Prostate gland (tissue), 2 donors: ENCODE measurements around the gene PTPRD.

Experiments used
- POLR2A ChIP-seq: fragments of 450-650 bp; IDR thresholded peaks from one replicate; pipeline ENCODE4 v1.6.1; 2016; ENCODE audit warnings: antibody characterized with exemption, mild to moderate bottlenecking
- TF ChIP-seq, protein P1 (sequence below), 4 experiments: fragments of 200-600 bp in 2 of 4; fragments of 450-650 bp in 2 of 4; sonication (generic) in 2 of 4; IDR thresholded peaks; 1 replicate in 3 of 4; 2 replicates in 1 of 4; pipeline ENCODE4 v1.5.1; 2016 to 2019; ENCODE audit warnings: antibody characterized with exemption in 4 of 4, mild to moderate bottlenecking in 2 of 4, moderate library complexity in 2 of 4

DNA sequence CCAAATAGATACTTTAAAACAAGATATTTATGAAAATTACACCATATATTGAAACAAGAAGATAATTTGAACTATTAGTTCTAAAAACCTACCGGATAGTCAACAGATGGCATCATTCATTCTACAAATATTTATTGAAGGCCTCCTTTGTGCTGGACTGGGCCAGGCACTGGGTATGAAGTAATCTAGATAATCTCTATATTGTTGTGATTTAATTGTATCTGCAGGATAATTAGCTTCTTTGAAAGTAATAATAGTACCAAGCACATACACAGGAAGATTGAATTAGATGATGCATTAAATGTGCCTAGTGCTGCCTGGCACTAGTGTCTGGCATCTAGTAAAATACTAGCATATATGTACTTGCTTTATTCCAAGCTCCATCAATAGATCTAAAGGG lies 2078.0 kb downstream of the PTPRD start:
- TF ChIP-seq, protein P1, sequence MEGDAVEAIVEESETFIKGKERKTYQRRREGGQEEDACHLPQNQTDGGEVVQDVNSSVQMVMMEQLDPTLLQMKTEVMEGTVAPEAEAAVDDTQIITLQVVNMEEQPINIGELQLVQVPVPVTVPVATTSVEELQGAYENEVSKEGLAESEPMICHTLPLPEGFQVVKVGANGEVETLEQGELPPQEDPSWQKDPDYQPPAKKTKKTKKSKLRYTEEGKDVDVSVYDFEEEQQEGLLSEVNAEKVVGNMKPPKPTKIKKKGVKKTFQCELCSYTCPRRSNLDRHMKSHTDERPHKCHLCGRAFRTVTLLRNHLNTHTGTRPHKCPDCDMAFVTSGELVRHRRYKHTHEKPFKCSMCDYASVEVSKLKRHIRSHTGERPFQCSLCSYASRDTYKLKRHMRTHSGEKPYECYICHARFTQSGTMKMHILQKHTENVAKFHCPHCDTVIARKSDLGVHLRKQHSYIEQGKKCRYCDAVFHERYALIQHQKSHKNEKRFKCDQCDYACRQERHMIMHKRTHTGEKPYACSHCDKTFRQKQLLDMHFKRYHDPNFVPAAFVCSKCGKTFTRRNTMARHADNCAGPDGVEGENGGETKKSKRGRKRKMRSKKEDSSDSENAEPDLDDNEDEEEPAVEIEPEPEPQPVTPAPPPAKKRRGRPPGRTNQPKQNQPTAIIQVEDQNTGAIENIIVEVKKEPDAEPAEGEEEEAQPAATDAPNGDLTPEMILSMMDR (IDR thresholded peaks at IDR 0.05) = no peak
- no peak for TF ChIP-seq POLR2A
